Fibroblast of lung (primary cell): Measurements from ENCODE around the gene DENND1A.

Experiments used
- EZH2 ChIP-seq: IDR thresholded peaks from 2 replicates; pipeline ENCODE4 v1.5.1; 2012; ENCODE audit warnings: low read length, control low read depth, mild to moderate bottlenecking; ENCODE audit errors: missing control alignments
- TF ChIP-seq, protein P1 (sequence below), 2 donors: IDR thresholded peaks in 1 of 2; conservative IDR thresholded peaks in 1 of 2; 1 replicate in 1 of 2; 2 replicates in 1 of 2; pipeline ENCODE4 v1.5.1; 2011 to 2012; ENCODE audit warnings: low read length in 2 of 2, control low read depth in 1 of 2, inconsistent platforms in 1 of 2, low read depth in 1 of 2, mild to moderate bottlenecking in 1 of 2

DNA sequence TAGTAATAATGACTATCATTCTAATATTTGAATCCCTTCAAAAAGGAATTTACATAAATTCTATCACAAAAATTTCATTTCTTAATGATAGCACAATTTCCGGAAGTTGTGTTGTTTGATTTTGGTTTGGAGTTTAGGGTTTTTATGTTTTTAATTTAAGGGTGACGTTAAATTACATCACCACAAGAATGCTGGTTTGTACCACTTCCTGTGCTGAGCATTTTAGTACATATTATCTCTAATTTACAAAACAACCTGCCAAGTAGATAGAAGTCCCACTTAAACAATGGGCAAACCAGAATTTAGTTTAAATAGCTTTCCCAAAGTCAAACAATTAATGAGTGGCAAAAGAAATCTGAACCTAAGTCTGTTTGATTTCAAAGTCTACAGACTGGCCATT is 63.4 kb downstream of the DENND1A start:
- TF ChIP-seq, protein P1, sequence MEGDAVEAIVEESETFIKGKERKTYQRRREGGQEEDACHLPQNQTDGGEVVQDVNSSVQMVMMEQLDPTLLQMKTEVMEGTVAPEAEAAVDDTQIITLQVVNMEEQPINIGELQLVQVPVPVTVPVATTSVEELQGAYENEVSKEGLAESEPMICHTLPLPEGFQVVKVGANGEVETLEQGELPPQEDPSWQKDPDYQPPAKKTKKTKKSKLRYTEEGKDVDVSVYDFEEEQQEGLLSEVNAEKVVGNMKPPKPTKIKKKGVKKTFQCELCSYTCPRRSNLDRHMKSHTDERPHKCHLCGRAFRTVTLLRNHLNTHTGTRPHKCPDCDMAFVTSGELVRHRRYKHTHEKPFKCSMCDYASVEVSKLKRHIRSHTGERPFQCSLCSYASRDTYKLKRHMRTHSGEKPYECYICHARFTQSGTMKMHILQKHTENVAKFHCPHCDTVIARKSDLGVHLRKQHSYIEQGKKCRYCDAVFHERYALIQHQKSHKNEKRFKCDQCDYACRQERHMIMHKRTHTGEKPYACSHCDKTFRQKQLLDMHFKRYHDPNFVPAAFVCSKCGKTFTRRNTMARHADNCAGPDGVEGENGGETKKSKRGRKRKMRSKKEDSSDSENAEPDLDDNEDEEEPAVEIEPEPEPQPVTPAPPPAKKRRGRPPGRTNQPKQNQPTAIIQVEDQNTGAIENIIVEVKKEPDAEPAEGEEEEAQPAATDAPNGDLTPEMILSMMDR (conservative IDR thresholded peaks at IDR 0.05 in 1 of 2, IDR thresholded peaks at IDR 0.05 in 1 of 2; ENCODE audit: low read depth in 1 of 2, low read length in 2 of 2), result no peak
- TF ChIP-seq EZH2, result no peak
